ACC112 (cell line): Measurements from ENCODE around the gene PDK4.

Source experiments
- H2AFZ ChIP-seq: fragments of 200-600 bp; sonication (generic); one replicate; pipeline ENCODE4 v1.6.0; 2017; ENCODE audit warnings: antibody characterized with exemption, low read length; ENCODE audit not compliant: unreplicated experiment
- H3K27ac ChIP-seq: fragments of 200-600 bp; sonication (generic); 2 replicates; pipeline ENCODE4 v1.5.1; 2014; ENCODE audit warnings: low read depth, mild to moderate bottlenecking, antibody characterized with exemption, low read length, moderate library complexity
- H3K27me3 ChIP-seq: fragments of 200-600 bp; sonication (generic); 2 replicates; pipeline ENCODE4 v1.6.1; 2014; ENCODE audit warnings: mild to moderate bottlenecking, antibody characterized with exemption, low read length, moderate library complexity, mixed read lengths; ENCODE audit not compliant: insufficient read depth
- H3K36me3 ChIP-seq: fragments of 200-600 bp; sonication (generic); 2 replicates; pipeline ENCODE4 v1.6.1; 2016; ENCODE audit warnings: mild to moderate bottlenecking, antibody characterized with exemption, low read length, moderate library complexity, mixed read lengths; ENCODE audit not compliant: insufficient read depth
- H3K4me1 ChIP-seq: fragments of 200-600 bp; sonication (generic); one replicate; pipeline ENCODE4 v1.6.1; 2016; ENCODE audit warnings: low read length, mixed read lengths; ENCODE audit not compliant: insufficient read depth, unreplicated experiment, control insufficient read depth
- H3K4me3 ChIP-seq: fragments of 200-600 bp; sonication (generic); 2 replicates; pipeline ENCODE4 v1.5.1; 2014; ENCODE audit warnings: mild to moderate bottlenecking, low read depth, low read length
- H3K79me2 ChIP-seq: fragments of 200-600 bp; sonication (generic); one replicate; pipeline ENCODE4 v1.6.0; 2016; ENCODE audit warnings: low read length; ENCODE audit not compliant: control insufficient read depth, unreplicated experiment, insufficient read depth

Gene PDK4

DNA sequence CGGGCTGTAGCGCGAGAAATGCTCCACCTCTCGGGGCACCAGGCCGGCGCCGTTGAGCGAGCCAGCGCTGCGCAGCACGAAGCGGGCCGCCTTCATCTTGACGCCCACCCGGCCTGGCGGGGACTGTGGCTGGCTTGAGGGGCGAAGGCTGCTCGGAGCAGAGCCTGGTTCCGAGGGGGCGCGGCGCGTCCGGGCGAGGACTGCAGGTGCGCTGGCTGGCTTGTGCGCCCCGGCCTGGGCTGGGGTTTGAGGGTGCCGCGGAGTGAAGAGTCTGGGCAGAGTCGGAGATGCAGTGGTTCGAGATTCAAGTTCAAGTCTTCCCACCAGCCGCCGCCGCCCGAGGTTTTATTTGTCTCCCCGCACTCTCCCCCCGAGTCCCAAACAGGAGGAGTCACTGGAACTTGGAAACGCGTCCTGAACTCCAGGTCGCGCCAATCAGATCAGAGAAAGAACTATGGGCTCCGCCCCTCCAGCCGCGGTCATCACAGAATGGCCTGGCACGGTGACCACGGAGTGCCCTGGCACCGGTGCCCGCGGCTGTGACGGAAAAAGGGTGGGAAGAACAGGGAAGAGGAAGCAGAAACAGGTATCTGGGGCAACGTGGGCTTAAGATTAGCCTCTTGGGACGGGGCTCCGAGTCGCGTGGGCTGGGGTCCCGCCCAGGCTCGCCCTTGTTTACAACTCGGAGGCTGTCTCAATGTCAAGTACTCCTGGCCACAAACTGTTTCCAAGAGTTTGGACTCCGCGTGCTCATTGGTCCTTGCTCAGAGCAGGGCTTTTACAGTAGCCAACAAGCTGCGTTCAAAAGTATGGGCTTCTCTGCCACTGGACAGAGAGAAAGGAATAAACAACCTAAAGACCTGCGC, at the start of gene PDK4:
PDK4 (minus strand) TSS at position 319 of the 866 bp plus-strand sequence; CDS start at position 96, 223 bp downstream.
- no peaks in the 10 kb centered on the region for H3K27me3 ChIP-seq
- H3K27ac ChIP-seq, result peak within 1 kb of the TSS; percentile 19; the same call in 1 of the 2 replicates
- no peaks in the 10 kb centered on the region for H3K36me3 ChIP-seq
- no peaks in the 10 kb centered on the region for H3K79me2 ChIP-seq
- H3K4me1 ChIP-seq, result peaks cover 7% of the 10 kb centered on the region
- H3K4me3 ChIP-seq, result peak within 1 kb of the TSS; percentile 78
- H2AFZ ChIP-seq, result peak within 1 kb of the TSS; percentile 74

DNA sequence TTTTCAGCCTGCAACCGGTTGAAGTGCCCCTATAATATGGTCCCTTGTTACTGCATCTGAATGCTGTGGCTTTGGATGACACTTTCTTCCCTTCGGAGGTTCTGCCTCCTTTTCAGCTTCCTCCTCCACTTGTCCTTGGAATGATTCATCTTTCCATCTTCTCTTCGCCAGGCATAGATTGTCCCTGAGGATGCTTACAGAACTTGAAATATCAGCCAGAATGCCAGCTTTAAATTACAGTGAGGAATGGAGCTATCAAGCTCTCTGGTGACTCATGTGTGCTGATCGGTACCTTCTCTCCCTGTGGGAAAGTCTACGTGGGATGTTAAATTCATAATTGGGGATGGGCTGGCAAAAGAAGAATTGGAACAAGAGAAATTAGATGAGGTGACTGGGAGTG, 45.9 kb upstream of the PDK4 start:
- no peak overlapping the region for H2AFZ ChIP-seq
- H3K4me3 ChIP-seq, result no peak overlapping the region
- no peaks in the 10 kb centered on the region for H3K79me2 ChIP-seq
- H3K4me1 ChIP-seq, result peaks cover 7% of the 10 kb centered on the region
- H3K27ac ChIP-seq, result no peak overlapping the region
- H3K27me3 ChIP-seq, result no peaks in the 10 kb centered on the region
- H3K36me3 ChIP-seq, result no peaks in the 10 kb centered on the region

GRCh38 chr7:95636140-95636940, 40.0 kb upstream of the PDK4 start:
- H3K4me3 ChIP-seq, result no peak overlapping the region
- H3K27me3 ChIP-seq, result no peaks in the 10 kb centered on the region
- H3K4me1 ChIP-seq, result peaks cover 22% of the 10 kb centered on the region
- H3K79me2 ChIP-seq, result no peaks in the 10 kb centered on the region
- peak overlapping the region; percentile 3; the same call in 1 of the 2 replicates for H3K27ac ChIP-seq
- H3K36me3 ChIP-seq, result no peaks in the 10 kb centered on the region
- H2AFZ ChIP-seq, result peak overlapping the region; percentile 33

DNA sequence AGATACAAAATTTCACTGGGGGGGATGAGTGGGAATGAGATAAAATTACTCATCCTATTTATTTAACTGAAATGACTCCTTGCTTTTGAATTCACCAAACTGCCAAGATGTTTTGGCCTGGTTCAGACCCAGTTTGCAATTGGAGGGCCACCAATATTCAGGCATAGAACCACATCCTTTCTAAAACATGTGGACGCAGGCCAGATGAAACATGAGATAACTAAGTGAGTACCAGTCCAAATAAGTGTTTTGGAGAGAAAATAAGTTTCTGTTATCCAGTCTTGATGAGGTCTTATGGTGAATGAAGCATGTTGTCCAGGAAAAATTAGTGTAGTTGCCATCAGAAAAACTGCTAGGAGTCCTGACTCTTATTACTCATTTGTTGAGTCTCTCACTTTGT, 36.3 kb upstream of the PDK4 start:
- Histone ChIP-seq H2AFZ (no peak overlapping the region), H3K4me1 (peaks cover 40% of the 10 kb centered on the region), H3K79me2 (no peaks in the 10 kb centered on the region), H3K36me3 (no peaks in the 10 kb centered on the region), H3K27me3 (no peaks in the 10 kb centered on the region), H3K27ac (peak overlapping the region; percentile 85), H3K4me3 (no peak overlapping the region)

DNA sequence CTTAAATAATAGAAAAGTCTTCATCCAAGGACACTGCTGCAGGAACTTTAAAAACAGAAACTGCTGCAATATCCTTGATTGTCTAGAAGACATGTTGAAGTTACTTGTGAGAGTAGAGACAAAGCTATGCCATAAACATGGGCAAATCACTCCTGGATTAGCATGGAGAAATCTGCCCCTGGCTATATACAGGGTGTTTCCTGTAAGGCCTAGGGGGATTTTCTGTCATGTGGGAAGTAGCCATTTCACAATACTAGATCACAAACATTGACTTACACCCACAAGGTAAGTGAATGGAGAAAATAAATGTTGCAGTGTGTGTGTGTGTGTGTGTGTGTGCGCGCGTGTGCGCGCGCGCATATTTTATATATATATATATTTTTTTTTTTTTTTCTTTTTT, 35.2 kb upstream of the PDK4 start:
- no peak overlapping the region for H3K4me3 ChIP-seq
- H3K4me1 ChIP-seq, result peaks cover 38% of the 10 kb centered on the region
- no peaks in the 10 kb centered on the region for H3K27me3 ChIP-seq
- H3K27ac ChIP-seq, result no peak overlapping the region
- no peak overlapping the region for H2AFZ ChIP-seq
- no peaks in the 10 kb centered on the region for H3K36me3 ChIP-seq
- H3K79me2 ChIP-seq, result no peaks in the 10 kb centered on the region

- H3K27me3 ChIP-seq, result no peaks in the 10 kb centered on the region
- peaks cover 32% of the 10 kb centered on the region for H3K4me1 ChIP-seq
- H3K79me2 ChIP-seq, result no peaks in the 10 kb centered on the region
- H3K36me3 ChIP-seq, result no peaks in the 10 kb centered on the region
- H3K27ac ChIP-seq, result 0 out of 2 replicates have a peak overlapping the region, but pooled peaks have one; percentile 1
- no peak overlapping the region for H2AFZ ChIP-seq
- no peak overlapping the region for H3K4me3 ChIP-seq
Observed at GRCh38 chr7:95630702-95631458, 34.6 kb upstream of the PDK4 start.

GRCh38 chr7:95628831-95629439, 32.6 kb upstream of the PDK4 start:
- Histone ChIP-seq H3K36me3 (no peaks in the 10 kb centered on the region), H3K27me3 (no peaks in the 10 kb centered on the region), H3K4me3 (no peak overlapping the region; the same call in 1 of the 2 replicates), H2AFZ (peak overlapping the region; percentile 2), H3K4me1 (peaks cover 31% of the 10 kb centered on the region), H3K79me2 (no peaks in the 10 kb centered on the region), H3K27ac (peak overlapping the region; percentile 92)

DNA sequence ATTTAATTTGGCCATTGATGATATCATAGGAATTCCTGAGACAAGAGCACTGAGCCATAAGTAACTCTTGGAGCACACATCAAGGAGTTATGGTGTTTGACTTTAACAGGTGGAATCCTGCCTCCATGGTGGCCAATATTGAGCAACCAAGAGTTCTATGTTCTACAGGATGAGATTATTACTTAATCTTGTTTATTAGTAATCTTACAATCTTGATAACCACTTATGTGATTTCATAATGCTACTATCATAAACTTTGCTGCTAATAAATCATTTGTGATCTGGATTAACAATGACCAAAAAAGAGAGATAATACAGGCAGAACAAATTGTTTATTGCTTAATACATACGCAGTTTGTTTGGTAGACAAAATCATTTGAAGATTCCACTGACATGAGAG, 27.5 kb upstream of the PDK4 start:
- no peaks in the 10 kb centered on the region for H3K36me3 ChIP-seq
- H3K4me1 ChIP-seq, result peaks cover 7% of the 10 kb centered on the region
- no peaks in the 10 kb centered on the region for H3K79me2 ChIP-seq
- no peak overlapping the region for H3K4me3 ChIP-seq
- no peak overlapping the region for H3K27ac ChIP-seq
- no peak overlapping the region for H2AFZ ChIP-seq
- no peaks in the 10 kb centered on the region for H3K27me3 ChIP-seq

DNA sequence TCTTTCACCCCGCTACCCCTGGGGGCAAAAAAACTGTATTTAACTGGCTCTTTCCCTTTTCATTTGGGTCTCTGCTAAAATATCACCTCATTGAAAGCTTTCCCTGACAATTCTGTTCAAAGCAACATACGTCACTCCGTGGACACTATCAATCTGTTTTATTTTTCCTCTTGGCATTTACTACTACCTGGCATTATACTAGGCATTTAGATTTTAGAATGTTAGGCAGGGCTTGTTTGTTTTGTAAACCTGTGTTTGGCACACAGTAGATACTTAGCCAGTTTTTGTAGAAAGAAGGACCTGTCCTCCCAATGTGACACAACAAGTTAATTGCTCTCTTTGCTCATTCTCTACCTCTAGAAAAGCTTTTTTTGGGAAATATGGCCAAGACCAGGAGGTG, 26.5 kb upstream of the PDK4 start:
- no peaks in the 10 kb centered on the region for H3K36me3 ChIP-seq
- no peak overlapping the region for H2AFZ ChIP-seq
- no peaks in the 10 kb centered on the region for H3K4me1 ChIP-seq
- no peaks in the 10 kb centered on the region for H3K27me3 ChIP-seq
- H3K4me3 ChIP-seq, result no peak overlapping the region
- H3K27ac ChIP-seq, result no peak overlapping the region
- no peaks in the 10 kb centered on the region for H3K79me2 ChIP-seq

- H3K4me3 ChIP-seq, result no peak overlapping the region
- no peak overlapping the region for H2AFZ ChIP-seq
- no peaks in the 10 kb centered on the region for H3K4me1 ChIP-seq
- H3K27me3 ChIP-seq, result no peaks in the 10 kb centered on the region
- H3K36me3 ChIP-seq, result no peaks in the 10 kb centered on the region
- H3K79me2 ChIP-seq, result no peaks in the 10 kb centered on the region
- H3K27ac ChIP-seq, result no peak overlapping the region
Observed at GRCh38 chr7:95622001-95622549, 25.8 kb upstream of the PDK4 start.
